GM12875 (cell line): ENCODE results near the gene TMSB15C.
"Not testable (repeated sequence)": the region's sequence is repeated elsewhere in the genome, so short reads cannot be mapped to it uniquely, and the experiment has no call there.

Experiments
- H3K4me3 ChIP-seq: one replicate; pipeline ENCODE4 v1.5.1; 2011; ENCODE audit warnings: low read depth, low read length, control low read depth
- CTCF ChIP-seq: IDR thresholded peaks from 2 replicates; pipeline ENCODE4 v1.5.1; 2011; ENCODE audit warnings: low read depth, mild to moderate bottlenecking, control low read depth, inconsistent platforms, low read length, moderate library complexity, borderline replicate concordance; ENCODE audit not compliant: insufficient read depth

Gene TMSB15C

GRCh38 chrX:104085477-104085876 is 9.4 kb upstream of the TMSB15C start:
- no peak overlapping the region for H3K4me3 ChIP-seq
- no peak for TF ChIP-seq CTCF

GRCh38 chrX:104084534-104085277 is 8.7 kb upstream of the TMSB15C start:
- TF ChIP-seq CTCF = no peak
- no peak overlapping the region for H3K4me3 ChIP-seq

- no peak overlapping the region for H3K4me3 ChIP-seq
- no peak for TF ChIP-seq CTCF
These were observed 8.0 kb upstream of the TMSB15C start for GRCh38 chrX:104084063-104084462.

GRCh38 chrX:104077854-104078253 is 1.8 kb upstream of the TMSB15C start:
- H3K4me3 ChIP-seq = not testable (repeated sequence)

GRCh38 chrX:104062636-104063035 is 13.4 kb downstream of the TMSB15C start:
- not testable (repeated sequence) for H3K4me3 ChIP-seq

GRCh38 chrX:104054956-104055355 is 21.1 kb downstream of the TMSB15C start:
- not testable (repeated sequence) for H3K4me3 ChIP-seq

- no peak overlapping the region for H3K4me3 ChIP-seq
- TF ChIP-seq CTCF = no peak
These were observed 28.9 kb downstream of the TMSB15C start for GRCh38 chrX:104047171-104047570.

GRCh38 chrX:104045642-104046041 is 30.4 kb downstream of the TMSB15C start:
- no peak for TF ChIP-seq CTCF
- no peak overlapping the region for H3K4me3 ChIP-seq

- no peak overlapping the region for H3K4me3 ChIP-seq
- no peak for TF ChIP-seq CTCF
These were observed 35.0 kb downstream of the TMSB15C start for GRCh38 chrX:104041003-104041402.
